ENCODE results near the gene GRIK3.
"Not testable (repeated sequence)": the region's sequence is repeated elsewhere in the genome, so short reads cannot be mapped to it uniquely, and the experiment has no call there.

Gene GRIK3

GRCh38 chr1:36771240-36771639 lies 263.1 kb downstream of the GRIK3 start:
- in situ Hi-C loops (cut with MboI; ENCODE audit: low sequenced_read_pairs), result no loop called here

- in situ Hi-C loops (cut with MboI; ENCODE audit: low sequenced_read_pairs), result no loop called here
Measured at GRCh38 chr1:36769886-36770830, 264.2 kb downstream of the GRIK3 start.

GRCh38 chr1:36768486-36769178 lies 265.7 kb downstream of the GRIK3 start:
- in situ Hi-C loops (cut with MboI; ENCODE audit: low sequenced_read_pairs), result no loop called here

- in situ Hi-C loops (cut with MboI; ENCODE audit: low sequenced_read_pairs), result not testable (repeated sequence)
Measured at GRCh38 chr1:36767429-36767828, 266.9 kb downstream of the GRIK3 start.

GRCh38 chr1:36766481-36766880 lies 267.8 kb downstream of the GRIK3 start:
- in situ Hi-C loops (cut with MboI; ENCODE audit: low sequenced_read_pairs), result no loop called here

- in situ Hi-C loops (cut with MboI; ENCODE audit: low sequenced_read_pairs), result no loop called here
Measured at GRCh38 chr1:36765785-36766300, 268.5 kb downstream of the GRIK3 start.

- in situ Hi-C loops (cut with MboI; ENCODE audit: low sequenced_read_pairs), result no loop called here
Measured at GRCh38 chr1:36764798-36765197, 269.5 kb downstream of the GRIK3 start.

- in situ Hi-C loops (cut with MboI; ENCODE audit: low sequenced_read_pairs), result no loop called here
Measured at GRCh38 chr1:36763771-36764170, 270.5 kb downstream of the GRIK3 start.

GRCh38 chr1:36762174-36762573 lies 272.1 kb downstream of the GRIK3 start:
- in situ Hi-C loops (cut with MboI; ENCODE audit: low sequenced_read_pairs), result no loop called here

GRCh38 chr1:36761113-36761512 lies 273.2 kb downstream of the GRIK3 start:
- in situ Hi-C loops (cut with MboI; ENCODE audit: low sequenced_read_pairs), result no loop called here

GRCh38 chr1:36760081-36760480 lies 274.2 kb downstream of the GRIK3 start:
- in situ Hi-C loops (cut with MboI; ENCODE audit: low sequenced_read_pairs), result no loop called here

- in situ Hi-C loops (cut with MboI; ENCODE audit: low sequenced_read_pairs), result no loop called here
Measured at GRCh38 chr1:36759355-36759754, 275.0 kb downstream of the GRIK3 start.

GRCh38 chr1:36755303-36756230 lies 278.7 kb downstream of the GRIK3 start:
- in situ Hi-C loops (cut with MboI; ENCODE audit: low sequenced_read_pairs), result no loop called here

- in situ Hi-C loops (cut with MboI; ENCODE audit: low sequenced_read_pairs), result no loop called here
Measured at GRCh38 chr1:36754366-36754765, 279.9 kb downstream of the GRIK3 start.

- in situ Hi-C loops (cut with MboI; ENCODE audit: low sequenced_read_pairs), result no loop called here
Measured at GRCh38 chr1:36753451-36753850, 280.9 kb downstream of the GRIK3 start.

- in situ Hi-C loops (cut with MboI; ENCODE audit: low sequenced_read_pairs), result no loop called here
Measured at GRCh38 chr1:36752891-36753361, 281.4 kb downstream of the GRIK3 start.

GRCh38 chr1:36752431-36752830 lies 281.9 kb downstream of the GRIK3 start:
- in situ Hi-C loops (cut with MboI; ENCODE audit: low sequenced_read_pairs), result no loop called here

GRCh38 chr1:36751525-36751924 lies 282.8 kb downstream of the GRIK3 start:
- in situ Hi-C loops (cut with MboI; ENCODE audit: low sequenced_read_pairs), result no loop called here

- in situ Hi-C loops (cut with MboI; ENCODE audit: low sequenced_read_pairs), result no loop called here
Measured at GRCh38 chr1:36748466-36748865, 285.8 kb downstream of the GRIK3 start.

All from HL-60/S4 treated with phorbol 12-myristate 13-acetate at 8.2 ng/mL for 4 days and 3 days (cell line).